ENCODE measurements around the gene LRRC75A.

The LRRC75A gene

GRCh38 chr17:16468428-16468992, 23.5 kb downstream of the LRRC75A start:
- Histone ChIP-seq H3K4me1 (peaks cover 0 to 12% (median 0%) of the 10 kb centered on the region in 4 donors), H3K36me3 (no peaks in the 10 kb centered on the region), H3K27me3 (no peaks in the 10 kb centered on the region), H3K9me3 (no peaks in the 10 kb centered on the region), H3K4me3 (no peak overlapping the region), H3K27ac (no peak overlapping the region)
- no peak for DNase-seq
- intact Hi-C loops (cut with DNase I; ENCODE audit: low total_unique reads) = no loop called here
- no peak for TF ChIP-seq CTCF (IDR thresholded peaks at IDR 0.05)

- H3K27ac ChIP-seq = no peak overlapping the region
Measured at GRCh38 chr17:16467886-16468285, 24.1 kb downstream of the LRRC75A start.

GRCh38 chr17:16467044-16467443, 24.9 kb downstream of the LRRC75A start:
- H3K9me3 ChIP-seq = no peaks in the 10 kb centered on the region
- DNase-seq = no peak
- TF ChIP-seq CTCF (IDR thresholded peaks at IDR 0.05) = no peak
- H3K27ac ChIP-seq = no peak overlapping the region
- H3K4me1 ChIP-seq = peaks cover 0 to 12% (median 0%) of the 10 kb centered on the region in 4 donors
- H3K27me3 ChIP-seq = no peaks in the 10 kb centered on the region
- no peak overlapping the region for H3K4me3 ChIP-seq
- intact Hi-C loops (cut with DNase I; ENCODE audit: low total_unique reads) = no loop called here
- peaks cover 0 to 3% (median 0%) of the 10 kb centered on the region in 3 donors for H3K36me3 ChIP-seq

More at GRCh38 chr17:16467886-16468285, 24.1 kb downstream of the LRRC75A start:
- no peak for DNase-seq
- no peak overlapping the region for H3K4me3 ChIP-seq
- H3K9me3 ChIP-seq = no peaks in the 10 kb centered on the region
- intact Hi-C loops (cut with DNase I; ENCODE audit: low total_unique reads) = no loop called here
- no peaks in the 10 kb centered on the region for H3K27me3 ChIP-seq
- H3K4me1 ChIP-seq = peaks cover 0 to 12% (median 0%) of the 10 kb centered on the region in 4 donors
- no peaks in the 10 kb centered on the region for H3K36me3 ChIP-seq
- TF ChIP-seq CTCF (IDR thresholded peaks at IDR 0.05) = no peak

GRCh38 chr17:16466407-16466806, 25.6 kb downstream of the LRRC75A start:
- intact Hi-C loops (cut with DNase I; ENCODE audit: low total_unique reads) = no loop called here

GRCh38 chr17:16465861-16466338, 26.1 kb downstream of the LRRC75A start:
- no peak overlapping the region for H3K4me3 ChIP-seq
- H3K9me3 ChIP-seq = no peaks in the 10 kb centered on the region
- no peak for DNase-seq
- intact Hi-C loops (cut with DNase I; ENCODE audit: low total_unique reads) = no loop called here
- TF ChIP-seq CTCF (IDR thresholded peaks at IDR 0.05) = no peak
- H3K27ac ChIP-seq = no peak overlapping the region
- peaks cover 0 to 12% (median 0%) of the 10 kb centered on the region in 4 donors for H3K4me1 ChIP-seq
- H3K36me3 ChIP-seq = peaks cover 0 to 14% (median 0%) of the 10 kb centered on the region in 3 donors
- H3K27me3 ChIP-seq = no peaks in the 10 kb centered on the region

More at GRCh38 chr17:16466407-16466806, 25.6 kb downstream of the LRRC75A start:
- peaks cover 0 to 9% (median 0%) of the 10 kb centered on the region in 3 donors for H3K36me3 ChIP-seq
- no peak overlapping the region for H3K4me3 ChIP-seq
- TF ChIP-seq CTCF (IDR thresholded peaks at IDR 0.05) = no peak
- no peaks in the 10 kb centered on the region for H3K9me3 ChIP-seq
- H3K27ac ChIP-seq = no peak overlapping the region
- peaks cover 0 to 12% (median 0%) of the 10 kb centered on the region in 4 donors for H3K4me1 ChIP-seq
- no peaks in the 10 kb centered on the region for H3K27me3 ChIP-seq
- DNase-seq = no peak

- peaks cover 0 to 16% (median 0%) of the 10 kb centered on the region in 3 donors for H3K36me3 ChIP-seq
- DNase-seq = no peak
- no peak for TF ChIP-seq CTCF (IDR thresholded peaks at IDR 0.05)
- H3K9me3 ChIP-seq = no peaks in the 10 kb centered on the region
- H3K27me3 ChIP-seq = no peaks in the 10 kb centered on the region
- peaks cover 0 to 8% (median 0%) of the 10 kb centered on the region in 4 donors for H3K4me1 ChIP-seq
- H3K4me3 ChIP-seq = no peak overlapping the region
- intact Hi-C loops (cut with DNase I; ENCODE audit: low total_unique reads) = no loop called here
- no peak overlapping the region for H3K27ac ChIP-seq
Measured at GRCh38 chr17:16465052-16465312, 27.0 kb downstream of the LRRC75A start.

All from tibial artery (tissue), 4 donors.